Lung (tissue), 12 donors: ENCODE results near the gene IDH3G. TPM values are rescaled to one million over a fixed set of nuclear protein-coding genes. Genes with fewer than 3 reads are reported as not detected.
"Not testable (repeated sequence)": the region's sequence is repeated elsewhere in the genome, so short reads cannot be mapped to it uniquely, and the experiment has no call there.

ENCODE experiments used
- ATAC-seq: fragments of 200-7000 bp; cut with Tn5 transposase; one replicate; pipeline ENCODE4 v1.9.1; 2020; ENCODE audit warnings: moderate number of reproducible peaks; ENCODE audit not compliant: insufficient read depth, low FRiP score
- DNase-seq, 3 donors: peaks; one replicate each; pipeline ENCODE4 v3.0.0-alpha.2; 2013 to 2017
- H3K27ac ChIP-seq, 2 donors: one replicate each; pipeline ENCODE4 v1.5.1; 2013; ENCODE audit warnings: mild to moderate bottlenecking in 2 of 2, moderate library complexity in 2 of 2, control low read depth in 1 of 2, inconsistent platforms in 1 of 2, low read depth in 1 of 2, low read length in 1 of 2
- H3K27me3 ChIP-seq, 3 donors: one replicate each; pipeline ENCODE4 v1.5.1; 2013; ENCODE audit warnings: low read length in 2 of 3; ENCODE audit not compliant: control insufficient read depth in 3 of 3, insufficient read depth in 3 of 3
- H3K36me3 ChIP-seq, 4 donors: one replicate each; pipeline ENCODE4 v1.5.1; 2013; ENCODE audit warnings: low read length in 4 of 4, mild to moderate bottlenecking in 1 of 4, moderate library complexity in 1 of 4; ENCODE audit not compliant: control insufficient read depth in 4 of 4, insufficient read depth in 4 of 4
- H3K4me1 ChIP-seq, 5 donors: one replicate each; pipeline ENCODE4 v1.5.1; 2013; ENCODE audit warnings: low read length in 5 of 5, mild to moderate bottlenecking in 2 of 5, moderate library complexity in 1 of 5; ENCODE audit not compliant: control insufficient read depth in 5 of 5, insufficient read depth in 5 of 5
- H3K4me3 ChIP-seq: one replicate; pipeline ENCODE4 v1.5.1; 2013; ENCODE audit warnings: mild to moderate bottlenecking, control low read depth, moderate library complexity
- H3K9ac ChIP-seq, 2 donors: one replicate each; pipeline ENCODE4 v1.5.1; 2013; ENCODE audit warnings: low read length in 2 of 2, control low read depth in 1 of 2; ENCODE audit not compliant: insufficient read depth in 1 of 2
- H3K9me3 ChIP-seq, 4 donors: one replicate each; pipeline ENCODE4 v1.5.1; 2013; ENCODE audit warnings: low read length in 3 of 4, mild to moderate bottlenecking in 1 of 4, moderate library complexity in 1 of 4; ENCODE audit not compliant: control insufficient read depth in 4 of 4, insufficient read depth in 3 of 4
- WGBS, 2 donors: extraction: QIAGEN DNeasy Blood & Tissue Kit; methylation state at CpG; one replicate each; pipeline ENCODE4 v1.1.7; 2013; 5-methylcytosine and 5-hydroxymethylcytosine counted together
- polyA plus RNA-seq, 2 donors: library from polyadenylated mRNA; stranded (reverse); fragments of 200-250 nt; gene quantifications; one replicate each; pipeline ENCODE4 v1.2.1, GENCODE V29; 2013
- total RNA-seq, 2 donors: library from RNA; depleted of rRNA in 1 of 2; stranded (reverse); fragments of >200 nt in 1 of 2; gene quantifications; one replicate each; pipeline ENCODE4 v1.2.1, GENCODE V29; 2014 to 2021
- TF ChIP-seq, protein P1 (sequence below): IDR thresholded peaks from 2 replicates; pipeline ENCODE4 v1.5.1; 2012; ENCODE audit warnings: mild to moderate bottlenecking; ENCODE audit errors: control extremely low read depth, extremely low read depth
- donor health status: control.
- donor health status: control.
- donor health status: Bipolar disorder and iron deficiency.
- donor health status: healthy.
- donor health status: DM: yes; HTN: yes; CAD: no.

The IDH3G gene
- total and polyA plus RNA-seq, 4 donors: 30.4 to 65.5 (median 54.7) TPM

DNA sequence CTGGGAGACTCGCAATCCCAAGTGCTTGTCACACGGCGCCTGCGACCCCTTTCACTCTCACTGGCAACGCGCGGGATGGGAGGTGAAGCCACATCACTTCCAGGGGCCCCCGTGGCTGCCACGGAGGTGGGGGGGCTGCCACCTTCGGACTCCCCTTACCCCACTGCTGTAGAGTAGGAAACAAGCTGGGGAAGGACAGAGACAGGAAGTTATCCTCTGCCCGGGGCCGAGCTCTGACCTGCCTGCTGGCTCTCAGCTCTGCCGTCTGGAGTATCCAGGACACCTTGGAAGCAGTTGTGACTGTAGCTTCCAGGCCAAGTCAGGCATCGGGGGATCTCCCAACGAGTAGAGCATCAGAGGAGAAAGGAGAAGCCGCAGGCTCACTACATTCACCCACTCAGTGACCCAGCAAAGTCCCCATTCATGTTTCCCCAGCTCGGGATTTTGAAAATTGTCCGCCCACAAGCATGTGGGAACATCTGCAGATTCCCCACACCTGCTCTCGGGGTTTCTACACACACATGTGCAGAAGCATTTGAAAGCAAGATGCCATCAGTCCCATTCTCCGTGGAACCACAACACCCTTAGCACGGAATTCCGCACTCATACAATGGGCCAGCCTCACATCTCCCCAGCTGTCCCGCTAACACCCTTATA, 25.3 kb upstream of the IDH3G start:
- ATAC-seq (no peak), DNase-seq (peak in 2 of 3 donors; percentile 29 to 48)
- H3K4me3 ChIP-seq: no peak overlapping the region
- no peaks in the 10 kb centered on the region for H3K36me3 ChIP-seq
- TF ChIP-seq, protein P1, sequence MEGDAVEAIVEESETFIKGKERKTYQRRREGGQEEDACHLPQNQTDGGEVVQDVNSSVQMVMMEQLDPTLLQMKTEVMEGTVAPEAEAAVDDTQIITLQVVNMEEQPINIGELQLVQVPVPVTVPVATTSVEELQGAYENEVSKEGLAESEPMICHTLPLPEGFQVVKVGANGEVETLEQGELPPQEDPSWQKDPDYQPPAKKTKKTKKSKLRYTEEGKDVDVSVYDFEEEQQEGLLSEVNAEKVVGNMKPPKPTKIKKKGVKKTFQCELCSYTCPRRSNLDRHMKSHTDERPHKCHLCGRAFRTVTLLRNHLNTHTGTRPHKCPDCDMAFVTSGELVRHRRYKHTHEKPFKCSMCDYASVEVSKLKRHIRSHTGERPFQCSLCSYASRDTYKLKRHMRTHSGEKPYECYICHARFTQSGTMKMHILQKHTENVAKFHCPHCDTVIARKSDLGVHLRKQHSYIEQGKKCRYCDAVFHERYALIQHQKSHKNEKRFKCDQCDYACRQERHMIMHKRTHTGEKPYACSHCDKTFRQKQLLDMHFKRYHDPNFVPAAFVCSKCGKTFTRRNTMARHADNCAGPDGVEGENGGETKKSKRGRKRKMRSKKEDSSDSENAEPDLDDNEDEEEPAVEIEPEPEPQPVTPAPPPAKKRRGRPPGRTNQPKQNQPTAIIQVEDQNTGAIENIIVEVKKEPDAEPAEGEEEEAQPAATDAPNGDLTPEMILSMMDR: no peak
- H3K9ac ChIP-seq: peak overlapping the region; percentile 7 to 25
- H3K4me1 ChIP-seq: peaks cover 0 to 4% (median 0%) of the 10 kb centered on the region in 5 donors
- H3K9me3 ChIP-seq: no peaks in the 10 kb centered on the region
- WGBS, 2 donors: 45 to 49% methylated on average over 15 to 23 of the region's 23 CpGs
- no peak overlapping the region for H3K27ac ChIP-seq
- H3K27me3 ChIP-seq: no peaks in the 10 kb centered on the region

DNA sequence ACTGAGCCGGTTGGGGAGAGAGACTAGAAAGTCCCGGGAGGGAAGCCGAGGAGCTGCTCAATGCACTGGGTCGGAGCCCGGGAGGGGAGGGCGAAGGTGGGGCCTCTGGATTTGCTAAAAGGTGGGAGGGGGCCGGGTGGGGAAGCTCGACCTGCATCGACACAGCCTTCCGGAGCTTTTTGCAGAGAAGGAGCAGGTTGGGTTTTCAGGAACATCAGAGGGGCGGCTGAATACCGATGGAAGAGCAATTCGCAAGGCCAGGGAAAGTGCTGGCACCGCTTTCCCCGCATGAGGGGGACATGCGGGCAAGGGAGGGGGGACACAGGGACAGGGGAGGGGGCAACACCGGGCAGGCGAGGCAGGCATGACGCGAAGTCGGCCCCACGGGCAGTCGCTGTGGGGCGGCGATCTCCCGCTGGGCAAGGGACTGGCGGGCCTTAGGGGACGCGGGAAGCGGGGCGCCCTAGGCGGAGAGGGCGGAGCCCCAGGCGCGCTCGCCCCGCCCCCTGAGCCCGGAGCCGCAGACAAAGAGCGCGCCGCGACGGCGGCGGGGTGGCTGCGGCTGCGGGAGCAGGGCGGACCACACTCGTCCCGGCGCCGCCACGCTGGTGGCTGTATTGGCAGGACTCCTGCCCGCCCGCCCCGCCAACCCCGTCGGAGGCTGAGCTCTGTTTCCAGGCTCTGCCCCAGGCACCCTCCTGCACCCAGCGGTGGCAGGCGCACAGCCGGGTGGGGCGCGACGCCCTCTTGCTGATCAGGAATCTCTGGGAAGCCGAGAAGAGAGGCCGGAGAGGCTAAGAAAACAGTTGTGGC, 24.6 kb upstream of the IDH3G start:
- no peak overlapping the region for H3K27ac ChIP-seq
- DNase-seq (peak; percentile 59 to 75 (median 68)), ATAC-seq (peak; percentile 42)
- no peaks in the 10 kb centered on the region for H3K36me3 ChIP-seq
- no peaks in the 10 kb centered on the region for H3K9me3 ChIP-seq
- H3K4me3 ChIP-seq: no peak overlapping the region
- H3K9ac ChIP-seq: peak overlapping the region in 1 of 2 donors; percentile 25
- H3K27me3 ChIP-seq: no peaks in the 10 kb centered on the region
- peaks cover 0 to 4% (median 0%) of the 10 kb centered on the region in 5 donors for H3K4me1 ChIP-seq
- 20% methylated on average over 19 to 67 of the region's 67 CpGs for WGBS, 2 donors
- TF ChIP-seq, protein P1: no peak

DNA sequence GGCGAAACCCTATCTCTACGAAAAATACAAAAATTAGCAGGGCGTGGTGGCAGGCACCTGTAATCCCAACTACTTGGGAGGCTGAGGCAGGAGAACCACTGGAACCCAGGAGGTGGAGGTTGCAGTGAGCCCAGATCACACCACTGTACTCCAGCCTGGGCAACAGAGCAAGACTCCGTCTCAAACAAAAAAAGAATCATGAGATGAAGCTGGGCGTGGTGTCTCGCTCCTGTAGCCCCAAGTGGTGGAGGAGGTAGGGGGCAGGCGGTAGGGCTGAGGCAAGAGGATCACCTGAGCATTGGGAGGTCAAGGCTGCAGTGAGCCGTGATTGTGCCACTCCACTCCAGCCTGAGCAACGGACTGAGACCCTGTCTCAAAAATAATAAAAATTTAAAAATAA, 23.9 kb upstream of the IDH3G start:
- 88 to 99% methylated on average over 9 of the region's 9 CpGs for WGBS, 2 donors
- H3K4me1 ChIP-seq, H3K4me3 ChIP-seq, ATAC-seq, DNase-seq, H3K36me3 ChIP-seq, H3K27ac ChIP-seq, H3K9me3 ChIP-seq, H3K27me3 ChIP-seq, H3K9ac ChIP-seq: not testable (repeated sequence)
